Stimulated activated naive CD8-positive, alpha-beta T cell treated with anti-CD3 and anti-CD28 coated beads, Interleukin-15, amount 100 ng/mL, for 72 hours (primary cell): ENCODE results near the gene CDR2.
A peak's percentile ranks its signal among the peaks of the same experiment; 100 is the strongest.

Source experiments
- ATAC-seq: fragments of 150-1000 bp; cut with Tn5 transposase; 2 replicates; pipeline ENCODE4 v1.10.0; 2021; ENCODE audit warnings: mild to moderate bottlenecking, moderate library complexity
- DNase-seq, 2 donors: peaks; one replicate each; pipeline ENCODE4 v3.0.0; 2021 to 2022
- H3K27ac Mint-ChIP-seq, 2 donors: one replicate each; pipeline ENCODE4 v1.8.0; 2022; ENCODE audit warnings: mild to moderate bottlenecking in 2 of 2, mixed read lengths in 2 of 2, moderate library complexity in 2 of 2
- H3K27me3 Mint-ChIP-seq: one replicate; pipeline ENCODE4 v1.8.0; 2022; ENCODE audit warnings: mixed read lengths
- H3K4me1 Mint-ChIP-seq: one replicate; pipeline ENCODE4 v1.8.0; 2022; ENCODE audit warnings: mild to moderate bottlenecking, mixed read lengths
- H3K4me3 Mint-ChIP-seq, 2 donors: one replicate each; pipeline ENCODE4 v1.8.0; 2022; ENCODE audit warnings: mild to moderate bottlenecking in 2 of 2, mixed read lengths in 2 of 2, moderate library complexity in 1 of 2
- H3K9me3 Mint-ChIP-seq, 2 donors: one replicate each; pipeline ENCODE4 v1.8.0; 2022; ENCODE audit warnings: mixed read lengths in 2 of 2

The CDR2 gene

GRCh38 chr16:22326369-22326652 lies 48.1 kb downstream of the CDR2 start:
- Mint-ChIP-seq H3K4me3 (no peak overlapping the region), H3K27me3 (no peaks in the 10 kb centered on the region), H3K4me1 (peaks cover 19% of the 10 kb centered on the region), H3K27ac (peak overlapping the region in 1 of 2 donors; percentile 42), H3K9me3 (no peaks in the 10 kb centered on the region)
- DNase-seq (peak in 1 of 2 donors; percentile 5), ATAC-seq (no peak)

GRCh38 chr16:22325598-22326368 lies 48.6 kb downstream of the CDR2 start:
- Mint-ChIP-seq H3K4me1 (peaks cover 24% of the 10 kb centered on the region), H3K9me3 (no peaks in the 10 kb centered on the region), H3K4me3 (no peak overlapping the region)

GRCh38 chr16:22324787-22325597 lies 49.4 kb downstream of the CDR2 start:
- DNase-seq, result no peak
- Mint-ChIP-seq H3K4me3 (no peak overlapping the region), H3K27me3 (no peaks in the 10 kb centered on the region), H3K27ac (peak overlapping the region; percentile 82 to 90), H3K4me1 (peaks cover 28% of the 10 kb centered on the region), H3K9me3 (no peaks in the 10 kb centered on the region)
- ATAC-seq, result no peak

More at GRCh38 chr16:22325598-22326368, 48.6 kb downstream of the CDR2 start:
- Mint-ChIP-seq H3K27ac (peak overlapping the region in 1 of 2 donors; percentile 90), H3K27me3 (no peaks in the 10 kb centered on the region)
- ATAC-seq (no peak), DNase-seq (peak in 1 of 2 donors; percentile 7)

GRCh38 chr16:22323959-22324786 lies 50.2 kb downstream of the CDR2 start:
- H3K9me3 Mint-ChIP-seq, result no peaks in the 10 kb centered on the region
- no peaks in the 10 kb centered on the region for H3K27me3 Mint-ChIP-seq
- no peak overlapping the region for H3K4me3 Mint-ChIP-seq
- ATAC-seq, result no peak
- peak overlapping the region; percentile 82 to 85 for H3K27ac Mint-ChIP-seq
- peaks cover 28% of the 10 kb centered on the region for H3K4me1 Mint-ChIP-seq
- peak in 1 of 2 donors; percentile 9 for DNase-seq

- H3K4me3 Mint-ChIP-seq, result no peak overlapping the region
- peaks cover 28% of the 10 kb centered on the region for H3K4me1 Mint-ChIP-seq
- ATAC-seq (no peak), DNase-seq (peak in 1 of 2 donors; percentile 7)
- H3K9me3 Mint-ChIP-seq, result no peaks in the 10 kb centered on the region
- peak overlapping the region; percentile 33 to 85 for H3K27ac Mint-ChIP-seq
- H3K27me3 Mint-ChIP-seq, result no peaks in the 10 kb centered on the region
Measured at GRCh38 chr16:22323173-22323958, 51.1 kb downstream of the CDR2 start.

GRCh38 chr16:22322741-22323140 lies 51.7 kb downstream of the CDR2 start:
- Mint-ChIP-seq H3K4me1 (peaks cover 28% of the 10 kb centered on the region), H3K4me3 (no peak overlapping the region), H3K27ac (peak overlapping the region in 1 of 2 donors; percentile 80), H3K27me3 (no peaks in the 10 kb centered on the region), H3K9me3 (no peaks in the 10 kb centered on the region)
- ATAC-seq (no peak), DNase-seq (no peak)

- Mint-ChIP-seq H3K4me1 (peaks cover 31% of the 10 kb centered on the region), H3K9me3 (no peaks in the 10 kb centered on the region), H3K27ac (peak overlapping the region in 1 of 2 donors; percentile 80), H3K4me3 (no peak overlapping the region), H3K27me3 (no peaks in the 10 kb centered on the region)
- ATAC-seq (no peak), DNase-seq (no peak)
Measured at GRCh38 chr16:22322021-22322471, 52.4 kb downstream of the CDR2 start.

GRCh38 chr16:22321340-22322001 lies 52.9 kb downstream of the CDR2 start:
- H3K9me3 Mint-ChIP-seq, result no peaks in the 10 kb centered on the region
- H3K4me1 Mint-ChIP-seq, result peaks cover 32% of the 10 kb centered on the region
- H3K27ac Mint-ChIP-seq, result peak overlapping the region; percentile 20 to 65

GRCh38 chr16:22320572-22321339 lies 53.7 kb downstream of the CDR2 start:
- DNase-seq (no peak), ATAC-seq (no peak)
- peak overlapping the region in 1 of 2 donors; percentile 19 for H3K27ac Mint-ChIP-seq
- H3K4me3 Mint-ChIP-seq, result no peak overlapping the region
- H3K27me3 Mint-ChIP-seq, result no peaks in the 10 kb centered on the region
- H3K4me1 Mint-ChIP-seq, result peaks cover 32% of the 10 kb centered on the region
- no peaks in the 10 kb centered on the region for H3K9me3 Mint-ChIP-seq

More at GRCh38 chr16:22321340-22322001, 52.9 kb downstream of the CDR2 start:
- peak; percentile 82 for ATAC-seq
- DNase-seq, result peak; percentile 60 to 70
- no peaks in the 10 kb centered on the region for H3K27me3 Mint-ChIP-seq
- no peak overlapping the region for H3K4me3 Mint-ChIP-seq

GRCh38 chr16:22318690-22319358 lies 55.6 kb downstream of the CDR2 start:
- Mint-ChIP-seq H3K4me1 (peaks cover 24% of the 10 kb centered on the region), H3K9me3 (no peaks in the 10 kb centered on the region), H3K27ac (peak overlapping the region in 1 of 2 donors; percentile 65), H3K27me3 (no peaks in the 10 kb centered on the region), H3K4me3 (no peak overlapping the region)
- DNase-seq (peak; percentile 58 to 61), ATAC-seq (no peak)

GRCh38 chr16:22317625-22318024 lies 56.8 kb downstream of the CDR2 start:
- Mint-ChIP-seq H3K27ac (no peak overlapping the region), H3K27me3 (no peaks in the 10 kb centered on the region), H3K4me3 (no peak overlapping the region), H3K9me3 (no peaks in the 10 kb centered on the region), H3K4me1 (peaks cover 18% of the 10 kb centered on the region)
- ATAC-seq (no peak), DNase-seq (peak in 1 of 2 donors; percentile 1)

- DNase-seq (peak in 1 of 2 donors; percentile 9), ATAC-seq (peak; percentile 29)
- no peak overlapping the region for H3K4me3 Mint-ChIP-seq
- H3K27me3 Mint-ChIP-seq, result no peaks in the 10 kb centered on the region
- H3K27ac Mint-ChIP-seq, result no peak overlapping the region
- peaks cover 13% of the 10 kb centered on the region for H3K4me1 Mint-ChIP-seq
- no peaks in the 10 kb centered on the region for H3K9me3 Mint-ChIP-seq
Measured at GRCh38 chr16:22317001-22317530, 57.4 kb downstream of the CDR2 start.

- H3K9me3 Mint-ChIP-seq, result no peaks in the 10 kb centered on the region
- no peaks in the 10 kb centered on the region for H3K27me3 Mint-ChIP-seq
- ATAC-seq (no peak), DNase-seq (no peak)
- no peak overlapping the region for H3K27ac Mint-ChIP-seq
- H3K4me3 Mint-ChIP-seq, result no peak overlapping the region
- peaks cover 13% of the 10 kb centered on the region for H3K4me1 Mint-ChIP-seq
Measured at GRCh38 chr16:22316411-22316811, 58.0 kb downstream of the CDR2 start.
